Daoy (cell line): ENCODE results near the gene PPP4R3A. TPM values are rescaled to one million over a fixed set of nuclear protein-coding genes. Genes with fewer than 3 reads are reported as not detected.
"Not testable (repeated sequence)": the region's sequence is repeated elsewhere in the genome, so short reads cannot be mapped to it uniquely, and the experiment has no call there.

ENCODE experiments used
- DNase-seq: peaks from one replicate; pipeline ENCODE4 v3.0.0-alpha.2; 2015; ENCODE audit warnings: low read depth
- total RNA-seq: library from RNA; depleted of rRNA; stranded (reverse); fragments of >200 nt; shearing (Covaris generic); gene quantifications from 2 replicates; pipeline ENCODE4 v1.2.3, GENCODE V29; 2014

PPP4R3A gene
- total RNA-seq, 1 experiment from 2014 or later, result 71.0 TPM

DNA sequence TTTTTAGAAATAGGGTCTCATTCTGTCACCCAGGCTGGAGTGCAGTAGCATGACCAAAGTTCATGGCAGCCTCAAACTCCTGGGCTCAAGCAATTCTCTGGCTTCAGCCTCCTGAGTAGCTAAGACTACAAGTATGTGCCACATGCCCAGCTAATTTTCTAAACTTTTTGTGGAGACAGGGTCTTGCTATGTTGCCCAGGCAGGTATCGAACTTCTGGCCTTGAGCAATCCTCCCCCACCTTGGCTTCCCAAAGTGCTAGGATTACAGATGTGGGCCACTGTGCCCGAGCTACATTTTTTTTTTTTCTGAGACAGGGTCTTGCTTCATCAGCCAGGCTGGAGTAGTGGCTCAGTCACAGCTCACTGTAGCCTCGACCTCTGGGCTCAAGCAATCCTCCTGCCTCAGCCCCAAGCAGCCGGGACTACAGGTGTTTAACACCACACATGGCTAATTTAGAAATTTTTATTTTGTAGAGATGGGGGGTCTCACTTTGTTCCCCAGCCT, 7.1 kb downstream of the PPP4R3A start:
- DNase-seq, result no peak

DNA sequence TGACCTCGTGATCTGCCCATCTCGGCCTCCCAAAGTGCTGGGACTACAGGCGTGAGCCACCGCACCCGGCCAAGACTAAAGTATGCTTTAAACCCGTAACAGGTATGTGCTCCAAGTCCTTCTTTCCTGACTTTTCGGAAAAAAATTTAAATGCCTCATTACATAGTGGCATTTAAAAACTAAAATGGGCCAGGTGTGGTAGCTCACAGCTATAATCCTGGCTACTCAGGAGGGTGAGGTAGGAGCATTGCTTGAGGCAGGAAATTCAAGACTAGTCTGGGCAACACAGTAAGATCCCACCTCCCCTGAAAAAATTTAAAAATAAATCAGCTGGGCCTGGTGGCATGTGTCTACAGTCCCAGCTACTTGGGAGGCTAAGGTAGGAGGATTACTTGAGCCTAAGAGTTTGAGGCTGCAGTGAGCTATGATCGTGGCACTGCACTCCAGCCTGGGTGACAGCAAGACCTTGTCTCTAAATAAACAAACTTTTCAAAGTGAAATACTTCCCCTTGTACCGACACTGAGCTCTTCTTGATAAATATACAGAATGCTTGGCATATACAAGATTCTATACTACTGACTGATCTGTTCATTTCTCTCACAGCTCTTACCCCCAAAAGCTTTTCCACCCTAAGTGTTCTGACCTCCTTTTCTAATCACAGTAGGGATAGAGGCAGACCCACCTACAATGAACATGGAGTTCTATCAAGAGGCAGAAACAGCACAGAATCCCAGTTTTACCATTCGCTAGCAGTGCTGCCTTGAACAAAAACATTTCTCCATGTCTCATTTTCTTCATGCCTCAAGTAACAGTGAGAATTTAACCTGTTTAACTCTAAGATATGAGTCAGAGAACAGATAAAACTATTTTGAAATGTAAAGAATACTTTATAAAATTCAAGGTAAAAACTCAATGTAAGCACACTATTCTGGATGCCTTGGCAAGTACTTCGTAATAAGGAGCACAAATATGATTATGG, 7.9 kb downstream of the PPP4R3A start:
- no peak for DNase-seq

DNA sequence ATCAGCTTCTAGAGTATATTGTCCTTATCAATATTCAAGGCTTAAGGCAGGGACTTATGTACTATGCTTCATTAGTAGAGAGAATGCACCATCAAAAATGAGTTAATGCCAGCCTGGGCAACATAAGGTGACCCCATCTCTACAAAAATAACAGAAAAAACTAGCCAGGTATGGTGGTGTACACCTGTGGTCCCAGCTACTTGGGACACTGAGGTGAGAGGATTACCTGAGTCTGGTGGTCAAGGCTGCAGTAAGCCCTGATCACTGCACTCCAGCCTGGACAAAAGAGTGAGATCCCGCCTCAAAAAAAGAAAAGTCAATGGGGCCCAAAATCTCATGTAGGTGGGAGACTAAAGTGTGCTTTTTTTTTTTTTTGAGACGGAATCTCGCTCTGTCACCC, 8.8 kb downstream of the PPP4R3A start:
- DNase-seq, result no peak

DNA sequence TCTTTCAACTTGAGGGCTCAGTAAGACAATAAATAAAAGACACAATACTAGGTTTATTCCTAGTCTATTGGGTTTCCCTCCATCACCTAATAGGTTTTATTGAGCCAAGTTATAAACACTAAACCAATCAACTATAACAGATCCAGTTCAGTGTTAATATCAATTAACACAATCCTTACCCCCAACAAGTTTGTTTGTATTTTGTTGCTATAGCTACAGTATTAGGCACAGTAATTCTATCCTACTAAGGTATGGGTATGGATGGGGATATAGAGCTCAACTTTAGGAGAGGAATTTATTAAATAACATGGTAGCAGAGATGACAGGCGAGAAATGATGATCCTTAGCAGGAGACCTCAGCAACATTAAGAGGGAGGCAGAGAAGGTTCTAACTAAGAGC, 13.3 kb downstream of the PPP4R3A start:
- no peak for DNase-seq

DNA sequence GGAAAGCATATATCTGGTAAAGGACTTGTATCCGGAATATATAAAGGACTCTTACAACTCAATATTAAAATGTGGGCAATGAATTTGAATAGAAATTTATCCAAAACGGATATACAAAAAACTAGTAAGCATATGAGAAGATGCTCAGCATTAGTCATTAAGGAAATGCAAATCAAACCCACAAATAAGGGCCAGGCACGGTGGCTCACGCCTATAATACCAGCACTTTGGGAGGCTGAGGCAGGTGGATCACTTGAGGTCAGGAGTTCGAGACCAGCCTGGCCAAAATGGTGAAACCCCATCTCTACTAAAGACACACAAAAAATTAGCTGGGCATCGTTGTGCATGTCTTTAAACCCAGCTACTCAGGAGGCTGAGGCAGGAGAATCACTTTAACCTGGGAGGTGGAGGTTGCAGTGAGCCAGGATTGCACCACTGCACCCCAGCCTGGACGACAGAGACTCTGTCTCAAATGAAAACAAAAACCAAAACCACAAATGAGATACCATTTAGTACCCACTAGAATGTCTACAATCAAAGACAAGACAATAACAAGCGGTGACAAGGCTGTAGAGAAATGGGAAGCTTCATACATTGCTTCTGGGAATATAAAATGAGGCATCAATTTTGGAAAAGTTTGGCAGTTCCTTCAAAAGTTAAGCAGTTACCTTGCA, 15.6 kb downstream of the PPP4R3A start:
- DNase-seq, result not testable (repeated sequence)

DNA sequence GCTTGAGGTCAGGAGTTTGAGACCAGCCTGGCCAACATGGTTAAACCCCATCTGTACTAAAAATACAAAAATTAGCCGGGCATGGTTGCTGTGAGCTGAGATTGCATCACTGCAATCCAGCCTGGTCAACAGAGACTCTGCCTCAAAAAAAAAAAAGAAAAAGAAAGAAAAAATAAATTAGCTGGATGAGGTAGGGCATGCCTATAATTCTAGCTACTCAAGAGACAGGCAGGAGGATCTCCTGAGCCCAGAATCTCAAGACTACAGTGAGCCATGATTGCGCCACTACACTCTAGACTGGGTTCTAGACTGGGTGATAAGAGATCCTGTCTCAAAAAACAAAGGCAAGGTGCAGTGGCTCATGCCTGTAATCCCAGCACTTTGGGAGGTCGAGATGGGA, 16.9 kb downstream of the PPP4R3A start:
- no peak for DNase-seq

DNA sequence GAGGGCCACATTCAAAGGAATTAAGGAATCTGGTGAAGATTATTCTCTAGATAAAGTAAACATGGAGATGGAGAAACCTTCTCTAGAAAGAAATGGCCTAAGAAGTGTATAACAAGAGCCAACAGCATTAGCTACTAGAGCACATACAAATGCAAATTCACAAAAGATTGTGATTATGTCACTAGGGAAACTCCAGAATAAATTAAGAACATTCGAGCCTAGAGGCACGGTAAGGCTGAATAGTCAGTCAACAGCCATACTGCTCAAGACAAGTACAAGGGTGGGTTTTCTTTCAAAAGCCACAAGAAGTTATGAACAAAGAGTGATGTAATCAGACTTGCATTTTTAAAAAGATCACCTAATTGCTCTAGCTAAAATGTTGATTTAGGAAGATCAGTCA, 25.4 kb downstream of the PPP4R3A start:
- no peak for DNase-seq

DNA sequence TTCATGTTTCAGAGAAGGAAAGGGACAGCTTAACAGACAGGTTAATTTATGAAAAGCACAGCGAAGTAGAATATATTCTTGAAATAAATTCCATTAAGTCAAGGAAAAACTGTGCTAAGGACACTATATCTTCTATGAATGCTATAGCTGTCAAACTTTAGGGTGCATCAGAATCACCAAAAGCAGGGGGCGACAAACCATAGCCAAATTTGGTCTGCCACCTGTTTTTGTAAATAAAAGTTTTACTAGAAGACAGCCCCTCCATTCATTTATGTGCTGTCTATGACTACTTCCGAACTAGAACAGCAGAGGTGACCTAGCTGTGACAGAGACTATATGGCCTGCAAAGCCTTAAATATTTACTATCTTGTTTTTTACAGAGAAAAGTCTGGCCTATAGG, 25.9 kb downstream of the PPP4R3A start:
- DNase-seq, result no peak

DNA sequence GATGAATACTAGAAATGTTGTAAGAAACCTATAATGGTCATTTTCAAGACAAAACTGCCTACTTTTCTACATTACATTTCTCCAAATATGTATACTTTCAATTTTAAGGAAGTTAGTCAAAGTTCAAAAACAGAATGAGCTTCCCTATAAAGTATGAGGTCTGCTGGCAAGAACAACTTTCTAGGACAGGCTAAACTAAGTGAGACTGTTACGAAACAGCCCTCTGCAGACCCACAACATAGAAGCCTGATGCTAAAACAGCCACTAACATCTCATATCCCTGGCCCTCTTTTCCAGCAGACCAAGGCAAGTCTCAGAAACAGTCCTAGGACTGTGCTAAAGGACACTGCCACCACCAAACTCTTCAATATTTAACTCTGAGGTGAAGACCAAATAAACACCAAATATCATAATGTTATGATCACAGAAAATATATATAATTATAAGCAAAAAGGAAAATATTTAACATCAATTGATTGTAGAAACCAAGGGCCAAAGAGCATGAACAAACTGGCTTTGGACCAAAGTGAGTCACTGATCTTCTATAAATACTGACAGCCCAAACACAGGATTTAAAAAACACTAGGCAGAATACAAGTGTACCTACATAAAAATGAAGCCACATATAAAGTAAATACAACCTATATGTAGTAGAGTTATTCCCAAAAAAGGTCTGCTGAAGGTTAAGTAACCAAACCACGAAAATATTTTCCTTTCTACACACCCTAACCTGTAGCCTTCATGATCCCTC, 27.7 kb downstream of the PPP4R3A start:
- DNase-seq, result no peak

DNA sequence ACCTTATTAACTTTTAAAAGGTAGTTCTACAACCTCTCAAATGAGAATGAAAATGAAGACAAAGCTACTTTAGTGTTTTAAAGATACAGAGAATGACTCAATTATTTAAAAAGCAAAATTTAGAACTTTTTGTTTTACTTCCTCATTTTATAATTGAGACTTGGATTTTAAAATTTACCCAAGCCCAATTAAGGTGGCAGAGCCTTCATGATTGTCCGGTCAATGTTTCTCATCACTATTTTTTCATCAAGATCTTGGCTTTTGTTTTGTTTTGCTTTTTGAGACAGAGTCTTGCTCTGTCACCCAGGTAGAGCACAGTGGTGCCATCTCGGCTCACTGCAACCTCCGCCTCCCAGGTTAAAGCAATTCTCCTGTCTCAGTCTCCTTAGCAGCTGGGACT, 32.7 kb downstream of the PPP4R3A start:
- DNase-seq, result no peak

DNA sequence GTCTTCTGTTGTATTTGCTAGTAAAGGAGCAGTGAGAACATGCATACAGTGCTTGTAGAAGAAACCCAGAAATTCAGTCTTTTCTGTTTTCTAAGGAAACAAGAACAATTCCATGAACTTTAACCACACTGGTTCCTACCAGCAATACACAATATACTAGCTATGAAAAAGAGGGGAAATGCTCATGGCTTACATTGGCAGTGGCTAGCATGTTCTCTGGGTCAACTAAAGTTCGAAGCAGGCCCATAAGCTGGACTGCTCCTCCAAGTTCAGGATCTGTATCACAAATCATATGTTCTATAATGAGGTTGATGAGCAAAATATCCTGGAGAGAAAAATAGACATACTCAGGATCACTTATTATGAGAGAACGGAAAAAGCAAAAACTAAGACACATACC, 37.1 kb downstream of the PPP4R3A start:
- no peak for DNase-seq

DNA sequence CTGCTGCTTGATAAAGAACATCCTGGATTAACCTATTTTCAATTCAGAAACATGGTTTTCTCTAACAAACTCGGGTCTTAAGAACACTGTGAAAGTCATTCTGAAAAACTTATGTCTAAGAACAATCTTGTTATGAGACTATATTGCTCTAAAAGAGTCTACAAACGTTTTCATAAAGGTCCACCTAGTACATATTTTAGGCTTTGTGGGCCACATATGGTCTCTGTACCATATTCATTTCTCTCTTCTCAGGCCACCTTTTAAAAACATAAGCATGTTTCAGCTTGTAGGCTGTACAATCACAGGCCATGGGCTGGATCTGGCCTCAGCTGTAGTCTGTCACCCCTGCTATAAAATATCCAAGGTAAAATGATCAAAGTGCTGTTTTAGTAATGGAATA, 39.9 kb downstream of the PPP4R3A start:
- DNase-seq, result no peak

DNA sequence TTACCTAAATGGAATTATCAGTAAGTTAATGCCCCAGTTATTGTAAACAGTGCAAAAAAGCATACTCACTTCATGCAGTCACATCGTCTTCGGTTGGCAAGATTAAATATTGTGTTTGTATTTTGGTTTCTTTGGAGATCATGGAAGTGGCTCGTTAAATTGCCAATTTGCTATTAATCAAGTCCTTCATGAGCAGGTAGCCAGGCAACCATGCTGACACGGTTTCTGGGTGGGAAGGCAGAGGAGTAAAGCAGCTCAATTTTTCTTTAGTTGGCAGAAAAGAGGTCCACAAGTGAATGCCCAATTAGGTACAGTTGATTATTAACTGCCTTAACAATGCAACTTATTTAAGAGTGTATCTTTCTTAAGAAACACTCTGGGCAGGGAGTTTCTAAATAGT, 43.9 kb downstream of the PPP4R3A start:
- DNase-seq, result no peak

DNA sequence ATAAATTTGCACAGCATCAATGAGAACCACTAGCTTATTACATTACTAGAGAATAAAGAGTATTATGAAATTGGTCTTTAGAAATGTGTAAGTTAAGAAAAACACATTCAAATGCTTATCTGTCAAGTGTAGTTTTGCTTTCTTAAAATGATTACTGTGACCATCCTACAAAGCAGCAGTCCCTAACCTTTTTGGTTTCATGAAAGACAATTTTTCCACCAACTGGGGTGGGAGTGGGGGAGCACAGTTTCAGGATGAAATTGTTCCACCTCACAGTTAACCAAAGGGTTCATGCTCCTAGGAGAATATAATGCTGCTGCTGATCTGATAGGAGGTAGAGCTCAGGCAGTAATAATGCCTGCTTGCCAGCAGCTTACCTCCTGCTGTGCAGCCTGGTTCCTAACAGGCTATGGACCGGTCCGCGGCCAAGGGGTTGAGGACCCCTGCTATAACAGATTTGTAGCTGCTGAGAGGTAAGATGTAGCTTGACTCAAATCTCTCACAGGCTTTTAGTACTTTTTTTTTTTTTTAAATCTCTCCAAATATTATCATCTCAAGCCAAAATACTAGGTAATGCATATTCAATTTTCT, 45.4 kb downstream of the PPP4R3A start:
- DNase-seq, result no peak

DNA sequence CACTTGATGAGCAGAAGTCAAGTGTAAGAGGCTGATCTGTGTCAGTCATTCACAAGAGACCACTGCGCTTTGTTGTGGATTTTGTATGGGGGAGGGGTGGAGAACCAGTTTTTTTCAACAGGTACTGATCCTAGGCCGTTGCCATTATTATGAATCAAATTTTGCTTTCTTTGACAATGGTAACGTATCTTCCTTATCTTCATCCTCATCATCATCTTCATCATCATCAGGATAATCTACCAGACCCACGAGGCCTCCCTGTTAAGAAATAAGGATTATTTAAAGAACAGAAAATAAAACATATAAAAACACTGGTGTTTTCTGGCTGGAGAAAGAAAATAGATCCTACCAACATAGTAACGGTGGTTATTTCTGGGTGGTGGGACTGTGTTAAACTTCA, 51.5 kb downstream of the PPP4R3A start:
- no peak for DNase-seq

DNA sequence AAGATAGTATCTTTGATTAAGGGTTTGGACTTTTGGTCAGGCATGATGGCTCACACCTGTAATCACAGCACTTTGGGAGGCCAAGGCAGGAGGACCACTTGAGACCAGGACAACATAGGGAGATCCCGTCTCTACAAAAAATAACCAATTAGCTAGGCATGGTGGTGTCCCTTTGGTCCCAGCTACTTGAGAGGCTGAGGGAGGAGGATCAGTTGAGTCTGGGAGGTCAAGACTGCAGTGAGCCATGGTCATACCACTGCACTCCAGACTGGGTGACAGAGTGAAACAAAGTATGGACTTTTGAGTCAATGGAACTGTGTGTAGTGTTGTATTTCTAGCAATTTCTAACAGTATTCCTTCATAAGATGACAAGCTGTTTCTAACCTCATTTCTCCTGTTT, 53.8 kb downstream of the PPP4R3A start:
- no peak for DNase-seq

DNA sequence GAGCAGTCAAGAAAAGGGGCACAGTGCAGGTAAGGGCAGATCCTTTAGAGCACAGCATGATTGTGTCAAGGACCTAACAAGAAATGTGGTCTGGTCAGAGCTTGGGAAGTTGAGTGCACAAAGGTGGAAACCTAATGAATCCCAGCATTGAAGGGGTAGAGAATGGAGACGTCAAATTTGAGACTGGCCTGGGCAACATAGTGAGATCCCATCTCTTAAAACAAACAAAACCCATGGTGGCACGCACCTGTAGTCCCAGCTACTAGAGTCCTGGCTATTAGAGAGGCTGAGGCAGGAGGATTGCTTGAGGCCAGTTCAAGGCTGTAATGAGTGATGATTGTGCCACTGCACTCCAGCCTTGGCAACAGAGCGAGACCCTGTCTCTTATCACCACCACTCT, 55.5 kb downstream of the PPP4R3A start:
- no peak for DNase-seq

DNA sequence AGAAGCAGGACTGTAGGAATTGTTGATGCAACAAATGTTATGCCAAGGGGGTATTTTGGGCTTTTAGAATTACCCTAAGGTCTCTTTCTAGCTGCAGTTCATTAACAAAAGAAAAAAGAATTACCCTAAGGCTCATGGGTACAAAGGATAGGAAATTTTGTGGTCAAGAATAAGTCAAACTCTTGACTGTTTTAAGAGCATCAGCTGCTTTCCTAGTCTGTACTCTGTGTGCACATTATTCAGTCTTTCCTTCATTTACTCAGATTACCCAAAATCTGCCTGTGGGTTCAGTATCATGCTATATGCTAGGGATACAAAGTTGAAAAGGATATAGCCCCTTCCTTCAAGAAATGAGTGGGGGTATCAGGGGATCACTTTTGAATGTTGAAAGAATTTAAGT, 56.0 kb downstream of the PPP4R3A start:
- no peak for DNase-seq

DNA sequence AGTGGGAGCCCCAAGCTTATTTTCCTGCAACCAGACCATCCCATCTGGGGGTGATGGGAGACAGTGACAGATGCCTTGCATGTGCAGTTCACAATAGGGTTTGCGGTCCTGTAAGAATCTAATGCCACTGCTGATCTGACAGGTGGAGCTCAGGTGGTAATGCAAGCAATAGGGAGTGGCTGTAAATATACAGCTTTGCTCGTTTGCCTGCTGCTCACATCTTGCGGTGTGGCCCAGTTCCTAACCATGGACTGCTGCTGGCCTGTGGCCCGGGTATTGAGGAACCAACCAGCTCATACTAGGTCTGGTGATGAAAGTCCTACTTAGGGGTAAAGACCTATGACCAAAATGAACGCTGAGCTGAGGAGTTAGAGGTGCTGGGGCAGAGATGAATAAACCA, 56.4 kb downstream of the PPP4R3A start:
- DNase-seq, result no peak

DNA sequence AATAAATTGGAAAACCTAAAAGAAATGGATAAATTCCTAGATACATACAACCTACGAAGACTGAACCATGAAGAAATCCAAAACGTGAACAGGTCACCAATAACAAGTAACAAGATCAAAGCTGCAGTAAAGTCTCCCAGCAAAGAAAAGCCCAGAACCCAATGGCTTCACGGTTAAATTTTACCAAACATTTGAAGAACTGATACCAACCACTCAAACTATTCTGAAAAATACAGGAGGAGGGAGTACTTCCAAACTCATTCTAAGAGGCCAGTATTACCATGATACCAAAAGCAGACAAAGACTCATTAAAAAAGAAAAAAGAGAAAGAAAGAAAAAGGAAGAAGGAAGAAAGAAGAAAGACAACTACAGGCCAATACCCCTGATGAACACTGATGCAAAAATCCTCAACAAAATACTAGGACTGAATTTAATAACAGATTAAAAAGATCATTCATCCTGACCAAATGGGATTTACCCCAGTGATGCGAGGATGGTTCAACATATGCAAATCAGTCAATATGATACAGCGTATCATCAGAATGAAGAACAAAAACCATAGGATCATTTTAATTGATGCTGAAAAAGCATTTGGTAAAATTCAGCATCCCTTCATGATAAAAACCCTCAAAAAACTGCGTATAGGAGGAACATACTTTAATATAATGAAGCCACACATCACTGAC, 65.6 kb downstream of the PPP4R3A start:
- no peak for DNase-seq

DNA sequence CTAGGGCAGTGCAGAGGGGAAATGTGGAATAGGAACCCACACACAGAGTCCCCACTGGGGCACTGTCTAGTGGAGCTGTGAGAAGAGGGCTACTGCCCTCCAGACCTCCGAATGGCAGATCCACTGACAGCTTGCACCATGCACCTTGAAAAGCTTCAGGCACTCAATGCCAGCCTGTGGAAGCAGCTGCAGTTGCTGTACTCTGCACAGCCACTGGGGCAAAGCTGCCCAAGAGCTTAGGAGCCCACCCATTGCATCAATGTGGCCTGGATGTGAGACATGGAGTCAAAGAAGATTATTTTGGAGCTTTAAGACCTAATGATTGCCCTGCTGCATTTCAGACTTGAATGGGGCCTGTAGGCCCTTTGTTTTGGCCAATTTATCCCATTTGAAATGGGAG, 70.8 kb downstream of the PPP4R3A start:
- no peak for DNase-seq
